H9 (cell line): ENCODE data around the gene WDR43. TPM values are rescaled to one million over a fixed set of nuclear protein-coding genes. Genes with fewer than 3 reads are reported as not detected.

Experiments used
- DNase-seq: peaks from one replicate; pipeline ENCODE4 v3.0.0-alpha.2; 2017
- H2AFZ ChIP-seq: one replicate; pipeline ENCODE4 v1.6.1; 2013; ENCODE audit warnings: mild to moderate bottlenecking, low read length, control low read depth, moderate library complexity
- H2AK5ac ChIP-seq: 2 replicates; pipeline ENCODE4 v1.6.1; 2013; ENCODE audit warnings: low read length, control low read depth, mixed read lengths; ENCODE audit not compliant: insufficient read length
- H2BK120ac ChIP-seq: one replicate; pipeline ENCODE4 v1.6.1; 2013; ENCODE audit warnings: low read depth, mild to moderate bottlenecking, low read length, control low read depth, inconsistent platforms; ENCODE audit not compliant: poor library complexity, severe bottlenecking
- H2BK12ac ChIP-seq: 2 replicates; pipeline ENCODE4 v1.6.1; 2013; ENCODE audit warnings: low read length, control low read depth, mixed read lengths, low read depth; ENCODE audit not compliant: insufficient read length
- H2BK15ac ChIP-seq: 2 replicates; pipeline ENCODE4 v1.6.1; 2013; ENCODE audit warnings: low read depth, low read length, control low read depth
- H2BK20ac ChIP-seq: one replicate; pipeline ENCODE4 v1.6.1; 2013; ENCODE audit warnings: low read depth, mild to moderate bottlenecking, low read length, control low read depth, inconsistent platforms; ENCODE audit not compliant: poor library complexity, severe bottlenecking
- H2BK5ac ChIP-seq: 2 replicates; pipeline ENCODE4 v1.6.1; 2013; ENCODE audit warnings: low read length, control low read depth, mixed read lengths; ENCODE audit not compliant: insufficient read length
- H3K14ac ChIP-seq: 2 replicates; pipeline ENCODE4 v1.6.1; 2013; ENCODE audit warnings: low read length, control low read depth; ENCODE audit not compliant: insufficient read depth
- H3K18ac ChIP-seq: 2 replicates; pipeline ENCODE4 v1.6.1; 2013; ENCODE audit warnings: low read depth, mild to moderate bottlenecking, mixed read lengths, low read length, control low read depth; ENCODE audit not compliant: insufficient read length
- H3K23ac ChIP-seq: 2 replicates; pipeline ENCODE4 v1.6.1; 2013; ENCODE audit warnings: low read length, control low read depth, mixed read lengths, low read depth; ENCODE audit not compliant: insufficient read length
- H3K23me2 ChIP-seq: 2 replicates; pipeline ENCODE4 v1.6.1; 2013; ENCODE audit warnings: low read depth, mild to moderate bottlenecking, mixed read lengths, low read length, control low read depth; ENCODE audit not compliant: insufficient read length, poor library complexity, severe bottlenecking
- H3K27ac ChIP-seq: 2 replicates; pipeline ENCODE4 v1.5.1; 2013; ENCODE audit warnings: low read length, control low read depth, mixed read lengths, low read depth; ENCODE audit not compliant: insufficient read length
- H3K27me3 ChIP-seq: 2 replicates; pipeline ENCODE4 v1.6.1; 2013; ENCODE audit warnings: low read length, control low read depth, inconsistent platforms; ENCODE audit not compliant: insufficient read depth
- H3K4ac ChIP-seq: 2 replicates; pipeline ENCODE4 v1.6.1; 2013; ENCODE audit warnings: low read depth, mild to moderate bottlenecking, control low read depth, inconsistent platforms, low read length, moderate library complexity
- H3K4me1 ChIP-seq: 2 replicates; pipeline ENCODE4 v1.6.1; 2013; ENCODE audit warnings: low read length, control low read depth, inconsistent platforms; ENCODE audit not compliant: insufficient read depth
- H3K4me2 ChIP-seq: 2 replicates; pipeline ENCODE4 v1.6.1; 2013; ENCODE audit warnings: low read length, control low read depth, mixed read lengths; ENCODE audit not compliant: insufficient read length, insufficient read depth
- H3K56ac ChIP-seq: 2 replicates; pipeline ENCODE4 v1.6.1; 2013; ENCODE audit warnings: low read depth, mild to moderate bottlenecking, mixed read lengths, low read length, control low read depth; ENCODE audit not compliant: insufficient read length
- H3K79me1 ChIP-seq: 2 replicates; pipeline ENCODE4 v1.6.1; 2013; ENCODE audit warnings: low read depth, mild to moderate bottlenecking, moderate library complexity, low read length, control low read depth, inconsistent platforms; ENCODE audit not compliant: insufficient read depth, poor library complexity, severe bottlenecking
- H3K79me2 ChIP-seq: 2 replicates; pipeline ENCODE4 v1.6.1; 2013; ENCODE audit warnings: low read length, control low read depth, inconsistent platforms; ENCODE audit not compliant: insufficient read depth
- H3K9ac ChIP-seq: 2 replicates; pipeline ENCODE4 v1.6.1; 2013; ENCODE audit warnings: low read length, control low read depth, mixed read lengths; ENCODE audit not compliant: insufficient read length; ENCODE audit errors: extremely low read depth
- H3K9me3 ChIP-seq: one replicate; pipeline ENCODE4 v1.6.1; 2013; ENCODE audit warnings: low read depth, low read length, inconsistent platforms; ENCODE audit not compliant: control insufficient read depth
- H3T11ph ChIP-seq: one replicate; pipeline ENCODE4 v1.6.1; 2013; ENCODE audit warnings: mild to moderate bottlenecking, low read length, control low read depth, inconsistent platforms
- H4K20me1 ChIP-seq: one replicate; pipeline ENCODE4 v1.6.1; 2013; ENCODE audit not compliant: control insufficient read depth, insufficient read length, insufficient read depth
- H4K5ac ChIP-seq: 2 replicates; pipeline ENCODE4 v1.6.1; 2013; ENCODE audit warnings: low read depth, mild to moderate bottlenecking, mixed read lengths, low read length, control low read depth; ENCODE audit not compliant: insufficient read length
- H4K8ac ChIP-seq: replicated peaks from 2 replicates; pipeline ENCODE4 v1.6.1; 2013; ENCODE audit warnings: low read length, control low read depth, mixed read lengths, low read depth; ENCODE audit not compliant: insufficient read length
- H4K91ac ChIP-seq: 2 replicates; pipeline ENCODE4 v1.6.1; 2013; ENCODE audit warnings: low read depth, mild to moderate bottlenecking, moderate library complexity, mixed read lengths, low read length, control low read depth; ENCODE audit not compliant: insufficient read length
- H3K27ac Mint-ChIP-seq, 3 experiments: 2 replicates in 2 of 3; 3 replicates in 1 of 3; pipeline ENCODE4 v1.8.0; 2020 to 2021; ENCODE audit warnings: mixed read lengths in 3 of 3, mild to moderate bottlenecking in 1 of 3, moderate library complexity in 1 of 3
- H3K27me3 Mint-ChIP-seq: 2 replicates; pipeline ENCODE4 v1.8.0; 2021; ENCODE audit warnings: low read depth, mild to moderate bottlenecking, moderate library complexity, mixed read lengths
- H3K36me3 Mint-ChIP-seq, 3 experiments: 2 replicates in 2 of 3; 3 replicates in 1 of 3; pipeline ENCODE4 v1.8.0; 2020 to 2021; ENCODE audit warnings: low read depth in 3 of 3, mixed read lengths in 3 of 3; ENCODE audit not compliant: insufficient read depth in 1 of 3
- H3K4me1 Mint-ChIP-seq, 2 experiments: 2 replicates each; pipeline ENCODE4 v1.8.0; 2020; ENCODE audit warnings: mixed read lengths in 2 of 2
- H3K4me3 Mint-ChIP-seq, 2 experiments: 2 replicates in 1 of 2; 3 replicates in 1 of 2; pipeline ENCODE4 v1.8.0; 2020 to 2021; ENCODE audit warnings: mild to moderate bottlenecking in 2 of 2, mixed read lengths in 2 of 2, moderate library complexity in 1 of 2
- H3K9me3 Mint-ChIP-seq, 2 experiments: 2 replicates in 1 of 2; 3 replicates in 1 of 2; pipeline ENCODE4 v1.8.0; 2020; ENCODE audit warnings: mild to moderate bottlenecking in 2 of 2, mixed read lengths in 2 of 2, moderate library complexity in 1 of 2
- WGBS: extraction: QIAGEN DNeasy Blood & Tissue Kit; methylation state at CpG from one replicate; pipeline ENCODE4 v1.1.7; 2013; ENCODE audit warnings: missing lambda C conversion rate, low lambda C conversion rate, mixed read lengths; ENCODE audit not compliant: insufficient read length; ENCODE audit errors: extremely low coverage; 5-methylcytosine and 5-hydroxymethylcytosine counted together
- total RNA-seq: library from RNA; stranded (reverse); gene quantifications from 2 replicates; pipeline ENCODE4 v1.2.1, GENCODE V29; 2021
- TF ChIP-seq, protein P1 (sequence below): fragments of 200-600 bp; sonication (generic); conservative IDR thresholded peaks from 3 replicates; pipeline ENCODE4 v1.8.0; 2021; ENCODE audit warnings: antibody characterized with exemption, mild to moderate bottlenecking

WDR43 gene
- total RNA-seq, 1 experiment from 2014 or later: 186 TPM

DNA sequence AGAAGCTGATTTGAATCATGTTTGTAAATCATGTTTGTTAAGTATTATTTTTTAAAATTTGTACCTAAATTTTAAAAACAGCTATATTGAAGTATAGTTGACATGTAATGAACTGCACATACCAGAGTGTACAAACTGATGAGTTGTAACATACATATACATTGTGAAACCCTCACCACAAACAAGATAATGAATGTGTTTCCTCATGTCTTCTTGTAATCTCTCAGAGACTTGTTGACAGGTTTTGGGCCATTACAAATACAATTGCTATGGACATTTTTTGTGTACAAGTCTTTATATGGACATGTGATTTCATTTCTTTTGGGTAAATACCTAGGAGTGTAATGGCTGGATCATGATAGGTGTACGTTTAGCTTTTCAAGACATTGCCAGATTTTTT lies 21.5 kb downstream of the WDR43 start:
- no peak overlapping the region for H4K91ac ChIP-seq
- no peak overlapping the region for H4K5ac ChIP-seq
- no peaks in the 10 kb centered on the region for H3K9me3 ChIP-seq
- no peaks in the 10 kb centered on the region for H3K23me2 ChIP-seq
- no peaks in the 10 kb centered on the region for H3K27me3 Mint-ChIP-seq
- H4K20me1 ChIP-seq: no peaks in the 10 kb centered on the region
- H3K79me1 ChIP-seq: no peaks in the 10 kb centered on the region
- DNase-seq: no peak
- no peaks in the 10 kb centered on the region for H3K27me3 ChIP-seq
- no peak overlapping the region for H3K23ac ChIP-seq
- no peak overlapping the region for H2BK120ac ChIP-seq
- no CpG with 5 or more reads among the region's 1 CpG for WGBS
- no peak overlapping the region for H2BK12ac ChIP-seq
- no peak overlapping the region for H3K56ac ChIP-seq
- no peak overlapping the region for H3K4me2 ChIP-seq
- H2BK5ac ChIP-seq: no peak overlapping the region
- H3K9me3 Mint-ChIP-seq: no peaks in the 10 kb centered on the region
- H3K4me1 Mint-ChIP-seq: peaks cover 0 to 2% of the 10 kb centered on the region in 2 experiments; a peak in 1 of 4 replicates
- H3T11ph ChIP-seq: no peak overlapping the region
- peaks cover 3% of the 10 kb centered on the region; the same call in 1 of the 2 replicates for H3K79me2 ChIP-seq
- H3K27ac ChIP-seq: no peak overlapping the region
- no peaks in the 10 kb centered on the region for H3K4me1 ChIP-seq
- no peak overlapping the region for H2BK20ac ChIP-seq
- H2AFZ ChIP-seq: no peak overlapping the region
- no peak overlapping the region for H2AK5ac ChIP-seq
- H4K8ac ChIP-seq: no peak overlapping the region
- peaks cover 35 to 84% (median 61%) of the 10 kb centered on the region in 3 experiments; a peak in 6 of 7 replicates for H3K36me3 Mint-ChIP-seq
- no peak overlapping the region for H3K4me3 Mint-ChIP-seq
- H3K14ac ChIP-seq: no peak overlapping the region
- H3K18ac ChIP-seq: no peak overlapping the region
- no peak overlapping the region for H3K4ac ChIP-seq
- no peak overlapping the region for H2BK15ac ChIP-seq
- no peak overlapping the region for H3K9ac ChIP-seq
- no peak overlapping the region for H3K27ac Mint-ChIP-seq
- TF ChIP-seq, protein P1, sequence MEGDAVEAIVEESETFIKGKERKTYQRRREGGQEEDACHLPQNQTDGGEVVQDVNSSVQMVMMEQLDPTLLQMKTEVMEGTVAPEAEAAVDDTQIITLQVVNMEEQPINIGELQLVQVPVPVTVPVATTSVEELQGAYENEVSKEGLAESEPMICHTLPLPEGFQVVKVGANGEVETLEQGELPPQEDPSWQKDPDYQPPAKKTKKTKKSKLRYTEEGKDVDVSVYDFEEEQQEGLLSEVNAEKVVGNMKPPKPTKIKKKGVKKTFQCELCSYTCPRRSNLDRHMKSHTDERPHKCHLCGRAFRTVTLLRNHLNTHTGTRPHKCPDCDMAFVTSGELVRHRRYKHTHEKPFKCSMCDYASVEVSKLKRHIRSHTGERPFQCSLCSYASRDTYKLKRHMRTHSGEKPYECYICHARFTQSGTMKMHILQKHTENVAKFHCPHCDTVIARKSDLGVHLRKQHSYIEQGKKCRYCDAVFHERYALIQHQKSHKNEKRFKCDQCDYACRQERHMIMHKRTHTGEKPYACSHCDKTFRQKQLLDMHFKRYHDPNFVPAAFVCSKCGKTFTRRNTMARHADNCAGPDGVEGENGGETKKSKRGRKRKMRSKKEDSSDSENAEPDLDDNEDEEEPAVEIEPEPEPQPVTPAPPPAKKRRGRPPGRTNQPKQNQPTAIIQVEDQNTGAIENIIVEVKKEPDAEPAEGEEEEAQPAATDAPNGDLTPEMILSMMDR: no peak
